ENCODE results near the gene TERT. TPM values are rescaled to one million over a fixed set of nuclear protein-coding genes. Genes with fewer than 3 reads are reported as not detected.

Gene TERT
- total and polyA plus RNA-seq, 12 donors: 0.29 TPM; not detected in 11

- 91 to 94% (median 93%) methylated on average over 11 to 12 of the region's 12 CpGs for WGBS, 4 donors
- Histone ChIP-seq H3K4me3 (no peak overlapping the region), H3K9me3 (replicated peaks in 1 of 3) (no peaks in the 10 kb centered on the region), H3K4me1 (replicated peaks in 1 of 2) (peaks cover 0 to 1% of the 10 kb centered on the region in 2 donors), H3K27ac (no peak overlapping the region), H3K36me3 (replicated peaks in 1 of 2) (peaks cover 0 to 81% of the 10 kb centered on the region in 2 donors), H3K27me3 (no peaks in the 10 kb centered on the region)
- DNase-seq: no peak
- TF ChIP-seq POLR2A (IDR thresholded peaks at IDR 0.05) (no peak), CTCF (IDR thresholded peaks at IDR 0.05) (no peak)
- intact Hi-C loops (cut with DNase I): no loop called here
These were observed 43.3 kb upstream of the TERT start for GRCh38 chr5:1338196-1338490.

GRCh38 chr5:1337489-1338195, 42.8 kb upstream of the TERT start:
- 88 to 94% (median 91%) methylated on average over 16 to 22 of the region's 22 CpGs for WGBS, 4 donors
- H3K27me3 ChIP-seq: no peaks in the 10 kb centered on the region
- H3K4me1 ChIP-seq (replicated peaks in 1 of 2): no peaks in the 10 kb centered on the region
- H3K27ac ChIP-seq: no peak overlapping the region
- intact Hi-C loops (cut with DNase I): no loop called here
- no peak for TF ChIP-seq POLR2A (IDR thresholded peaks at IDR 0.05)
- H3K36me3 ChIP-seq (replicated peaks in 1 of 2): peaks cover 0 to 82% of the 10 kb centered on the region in 2 donors
- no peak overlapping the region for H3K4me3 ChIP-seq
- DNase-seq: no peak
- H3K9me3 ChIP-seq (replicated peaks in 1 of 3): no peaks in the 10 kb centered on the region

- no peak for DNase-seq
- intact Hi-C loops (cut with DNase I): no loop called here
- TF ChIP-seq CTCF (IDR thresholded peaks at IDR 0.05) (no peak), POLR2A (IDR thresholded peaks at IDR 0.05) (no peak)
- WGBS, 4 donors: 85 to 91% (median 89%) methylated on average over 19 to 22 of the region's 22 CpGs
- Histone ChIP-seq H3K4me1 (replicated peaks in 1 of 2) (no peaks in the 10 kb centered on the region), H3K27me3 (no peaks in the 10 kb centered on the region), H3K27ac (no peak overlapping the region), H3K4me3 (no peak overlapping the region), H3K36me3 (replicated peaks in 1 of 2) (peaks cover 0 to 84% of the 10 kb centered on the region in 2 donors), H3K9me3 (replicated peaks in 1 of 3) (no peaks in the 10 kb centered on the region)
These were observed 42.1 kb upstream of the TERT start for GRCh38 chr5:1336749-1337488.

GRCh38 chr5:1336106-1336561, 41.3 kb upstream of the TERT start:
- peaks cover 0 to 84% of the 10 kb centered on the region in 2 donors for H3K36me3 ChIP-seq (replicated peaks in 1 of 2)
- no peak for DNase-seq

More at GRCh38 chr5:1336106-1336561, 41.3 kb upstream of the TERT start:
- WGBS, 4 donors: 92 to 98% (median 93%) methylated on average over 9 to 14 of the region's 14 CpGs
- intact Hi-C loops (cut with DNase I): no loop called here
- H3K27me3 ChIP-seq: no peaks in the 10 kb centered on the region
- no peaks in the 10 kb centered on the region for H3K4me1 ChIP-seq (replicated peaks in 1 of 2)
- no peak overlapping the region for H3K27ac ChIP-seq
- no peak overlapping the region for H3K4me3 ChIP-seq
- TF ChIP-seq CTCF (IDR thresholded peaks at IDR 0.05) (no peak), POLR2A (IDR thresholded peaks at IDR 0.05) (no peak)
- H3K9me3 ChIP-seq (replicated peaks in 1 of 3): no peaks in the 10 kb centered on the region
